K562 (cell line): Measurements from ENCODE around the gene LENG8. TPM values are rescaled to one million over a fixed set of nuclear protein-coding genes. Genes with fewer than 3 reads are reported as not detected.

Source experiments
- ATAC-seq: fragments of 200-7000 bp; cut with Tn5 transposase; 3 replicates; pipeline ENCODE4 v1.9.1; 2020; ENCODE audit warnings: moderate library complexity
- BruUV-seq: library from RNA; stranded (reverse); fragments of 400-500 nt; replicated peaks from 2 replicates; lab custom pipeline; 2021; lab: Mats Ljungman, UMichigan
- CTCF ChIA-PET: fragments of 300-600 bp; formaldehyde crosslinking; extraction: SDS; loops from one replicate; lab custom pipeline; 2021; ENCODE audit warnings: low intra/inter-chr PET ratio; lab: Yijun Ruan, JAX
- POLR2A ChIA-PET: fragments of 300-600, 350-650 bp; sonication (Branson Sonifier 250); formaldehyde crosslinking; extraction: SDS; loops from one replicate; lab custom pipeline; 2021; ENCODE audit warnings: antibody characterized with exemption, inconsistent platforms; lab: Yijun Ruan, JAX
- DNase-seq, 4 experiments: peaks; one replicate each; pipeline versions ENCODE4 v3.0.0 to v3.0.0-alpha.2; 2011 to 2018; ENCODE audit warnings: low spot score in 3 of 4, mixed read lengths in 3 of 4; ENCODE audit errors: extremely low read depth in 1 of 4
- FAIRE-seq: peaks from 2 replicates; lab custom pipeline; 2011; peaks lifted over from hg19 to GRCh38; lab: Jason Lieb, UNC
- H2AFZ ChIP-seq: 2 replicates; pipeline ENCODE4 v1.6.0; 2011; ENCODE audit warnings: low read depth, low read length, control low read depth, inconsistent platforms
- H3K27ac ChIP-seq: fragments of 200-600 bp; 3 replicates; pipeline ENCODE4 v1.8.0; 2011; ENCODE audit warnings: low read depth, mild to moderate bottlenecking, control low read depth, inconsistent platforms, low read length, moderate library complexity, mixed read lengths; ENCODE audit errors: extremely low read depth
- H3K27me3 ChIP-seq, 2 experiments: fragments of 300-600 bp in 1 of 2; 2 replicates in 1 of 2; 3 replicates in 1 of 2; pipeline versions ENCODE4 v1.6.0 to v1.8.0; 2011; ENCODE audit warnings: inconsistent platforms in 2 of 2, low read length in 2 of 2, mild to moderate bottlenecking in 1 of 2, mixed read lengths in 1 of 2, moderate library complexity in 1 of 2; ENCODE audit not compliant: control insufficient read depth in 2 of 2, insufficient read depth in 2 of 2
- H3K36me3 ChIP-seq: fragments of 300-600 bp; 3 replicates; pipeline ENCODE4 v1.8.0; 2011; ENCODE audit warnings: mild to moderate bottlenecking, low read length, inconsistent platforms; ENCODE audit not compliant: control insufficient read depth, insufficient read depth
- H3K4me1 ChIP-seq, 2 experiments: fragments of 200-600 bp in 1 of 2; replicated peaks in 1 of 2; 2 replicates in 1 of 2; 3 replicates in 1 of 2; pipeline versions ENCODE4 v1.5.1 to v1.8.0; 2011; ENCODE audit warnings: inconsistent platforms in 2 of 2, low read length in 2 of 2, mild to moderate bottlenecking in 1 of 2, mixed read lengths in 1 of 2, moderate library complexity in 1 of 2; ENCODE audit not compliant: control insufficient read depth in 2 of 2, insufficient read depth in 2 of 2
- H3K4me2 ChIP-seq: 2 replicates; pipeline ENCODE4 v1.6.1; 2011; ENCODE audit warnings: low read length, control low read depth, inconsistent platforms, mixed read lengths; ENCODE audit not compliant: insufficient read depth
- H3K4me3 ChIP-seq: fragments of 200-600 bp; sonication (generic), shearing (Covaris generic); 2 replicates; pipeline ENCODE4 v1.5.1; 2016; ENCODE audit warnings: control low read depth, inconsistent platforms
- H3K79me2 ChIP-seq: fragments of 200-600 bp; 3 replicates; pipeline ENCODE4 v1.8.0; 2011; ENCODE audit warnings: low read length, inconsistent platforms; ENCODE audit not compliant: control insufficient read depth, insufficient read depth
- H3K9ac ChIP-seq, 2 experiments: 2 replicates each; pipeline versions ENCODE4 v1.6.0 to v1.6.1; 2011; ENCODE audit warnings: low read depth in 2 of 2, low read length in 2 of 2, control low read depth in 1 of 2, inconsistent platforms in 1 of 2, mild to moderate bottlenecking in 1 of 2, mixed read lengths in 1 of 2; ENCODE audit not compliant: insufficient read depth in 1 of 2
- H3K9me1 ChIP-seq: one replicate; pipeline ENCODE4 v1.6.0; 2011; ENCODE audit warnings: inconsistent platforms, mild to moderate bottlenecking, low read length, moderate library complexity; ENCODE audit not compliant: control insufficient read depth, insufficient read depth
- H3K9me3 ChIP-seq: replicated peaks from 2 replicates; pipeline ENCODE4 v1.5.1; 2011; ENCODE audit warnings: low read depth, low read length, inconsistent platforms; ENCODE audit not compliant: control insufficient read depth, insufficient read depth
- H4K20me1 ChIP-seq: replicated peaks from 2 replicates; pipeline ENCODE4 v1.6.1; 2011; ENCODE audit warnings: low read length, inconsistent platforms, mixed read lengths; ENCODE audit not compliant: control insufficient read depth, insufficient read depth
- PBX2 ChIP-seq, 2 experiments: IDR thresholded peaks in 1 of 2; conservative IDR thresholded peaks in 1 of 2; 2 replicates each; pipeline ENCODE4 v1.6.1; 2016; ENCODE audit warnings: low read depth in 2 of 2, mild to moderate bottlenecking in 1 of 2, missing compliant biosample characterization in 1 of 2, missing genetic modification characterization in 1 of 2, moderate library complexity in 1 of 2
- VEZF1 ChIP-seq: fragments of 200-800 bp; sonication (Bioruptor generic); IDR thresholded peaks from 2 replicates; pipeline ENCODE4 v1.6.1; 2017; ENCODE audit warnings: missing genetic modification characterization, missing compliant biosample characterization
- WGBS: fragments of 100-300 bp; shearing (Covaris generic); methylation state at CpG from one replicate; pipeline ENCODE4 v1.1.6; 2016; ENCODE audit warnings: low coverage, mixed read lengths; ENCODE audit not compliant: insufficient coverage; ENCODE audit errors: missing lambda C conversion rate; 5-methylcytosine and 5-hydroxymethylcytosine counted together
- in situ Hi-C: fragments of 300-500 bp; cut with MboI; formaldehyde crosslinking; loops from 4 replicates; pipeline ENCODE4 v1.15.0; 2018; ENCODE audit warnings: inconsistent platforms, mixed read lengths
- intact Hi-C: fragments of 100-400 bp; cut with micrococcal nuclease; formaldehyde crosslinking; loops from 2 replicates; pipeline ENCODE4 v1.14.2; 2022
- polyA plus RNA-seq, 8 experiments: library from polyadenylated mRNA; depleted of rRNA in 4 of 8; stranded (reverse) in 5 of 8; unstranded in 3 of 8; fragments of >200 nt; fragmentation: Nextera tagmentation in 2 of 8; fragmentation: Illumina TruSeq in 1 of 8; extraction: Ambion mirVana in 2 of 8; extraction: Trizol in 1 of 8; gene quantifications; 2 replicates each; pipeline versions ENCODE4 v1.2.1 to v1.2.3, GENCODE V29; 2011 to 2014; ENCODE audit warnings: inconsistent platforms in 1 of 8, missing spikeins in 1 of 8
- total RNA-seq, 7 experiments: library from RNA; depleted of rRNA in 6 of 7; stranded (reverse); fragments of >200 nt in 6 of 7; fragmentation: Illumina TruSeq in 2 of 7; extraction: Trizol in 2 of 7; gene quantifications; 2 replicates each; pipeline versions ENCODE4 v1.2.1 to v1.2.3, GENCODE V29; 2011 to 2021; ENCODE audit warnings: low replicate concordance in 1 of 7
- TF ChIP-seq, protein P1 (sequence below), 3 experiments: IDR thresholded peaks in 2 of 3; conservative IDR thresholded peaks in 1 of 3; 2 replicates each; pipeline ENCODE4 v1.5.1; 2011 to 2012; ENCODE audit warnings: low read length in 3 of 3, mild to moderate bottlenecking in 3 of 3, control low read depth in 2 of 3, improper control_type of control experiment in 1 of 3, inconsistent platforms in 1 of 3, low read depth in 1 of 3, mixed read lengths in 1 of 3, moderate library complexity in 1 of 3; ENCODE audit not compliant: insufficient read depth in 2 of 3
- TF ChIP-seq, protein P2 (sequence below): fragments of 450-650 bp; IDR thresholded peaks from 2 replicates; pipeline ENCODE4 v1.6.1; 2016; ENCODE audit warnings: missing biosample characterization, missing genetic modification characterization

LENG8 gene
- total and polyA plus RNA-seq, 9 of the 15 experiments (the other 6 are each of a cell fraction or from before 2014, with no cell fraction given), result 0.74 to 146 (median 28.1) TPM

- Histone ChIP-seq H3K4me2 (no peak within 1 kb of the TSS), H4K20me1 (peaks cover 5% of the 10 kb centered on the region; the same call in 1 of the 2 replicates), H3K4me3 (no peak within 1 kb of the TSS), H2AFZ (no peak within 1 kb of the TSS), H3K79me2 (no peaks in the 10 kb centered on the region), H3K9me3 (no peaks in the 10 kb centered on the region), H3K36me3 (no peaks in the 10 kb centered on the region), H3K27ac (no peak within 1 kb of the TSS), H3K9me1 (no peaks in the 10 kb centered on the region), H3K27me3 (peaks cover 8 to 12% of the 10 kb centered on the region in 2 experiments), H3K4me1 (peaks cover 0 to 28% of the 10 kb centered on the region in 2 experiments; a peak in 3 of 5 replicates), H3K9ac (peak within 1 kb of the TSS in 1 of 2 experiments; percentile 35; a peak in 1 of 4 replicates)
- ChIA-PET CTCF (interaction anchor here (0.6 kb wide), 1 partner anchor 28 kb away, joined by 4 read pairs; no protein-coding TSS in a partner anchor), POLR2A (no interaction called here)
- in situ Hi-C loops (no loop called here), intact Hi-C loops (no loop called here)
- TF ChIP-seq VEZF1 (CRISPR knock-in tag) (peak; percentile 25; the same call in 1 of the 2 replicates), PBX2 (CRISPR knock-in tag; IDR thresholded peaks at IDR 0.05; ENCODE audit: low read depth) (no peak), PBX2 (tag; conservative IDR thresholded peaks at IDR 0.05; ENCODE audit: low read depth) (no peak)
- TF ChIP-seq, protein P1, sequence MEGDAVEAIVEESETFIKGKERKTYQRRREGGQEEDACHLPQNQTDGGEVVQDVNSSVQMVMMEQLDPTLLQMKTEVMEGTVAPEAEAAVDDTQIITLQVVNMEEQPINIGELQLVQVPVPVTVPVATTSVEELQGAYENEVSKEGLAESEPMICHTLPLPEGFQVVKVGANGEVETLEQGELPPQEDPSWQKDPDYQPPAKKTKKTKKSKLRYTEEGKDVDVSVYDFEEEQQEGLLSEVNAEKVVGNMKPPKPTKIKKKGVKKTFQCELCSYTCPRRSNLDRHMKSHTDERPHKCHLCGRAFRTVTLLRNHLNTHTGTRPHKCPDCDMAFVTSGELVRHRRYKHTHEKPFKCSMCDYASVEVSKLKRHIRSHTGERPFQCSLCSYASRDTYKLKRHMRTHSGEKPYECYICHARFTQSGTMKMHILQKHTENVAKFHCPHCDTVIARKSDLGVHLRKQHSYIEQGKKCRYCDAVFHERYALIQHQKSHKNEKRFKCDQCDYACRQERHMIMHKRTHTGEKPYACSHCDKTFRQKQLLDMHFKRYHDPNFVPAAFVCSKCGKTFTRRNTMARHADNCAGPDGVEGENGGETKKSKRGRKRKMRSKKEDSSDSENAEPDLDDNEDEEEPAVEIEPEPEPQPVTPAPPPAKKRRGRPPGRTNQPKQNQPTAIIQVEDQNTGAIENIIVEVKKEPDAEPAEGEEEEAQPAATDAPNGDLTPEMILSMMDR (IDR thresholded peaks at IDR 0.05 in 2 of 3, conservative IDR thresholded peaks at IDR 0.05 in 1 of 3; ENCODE audit: insufficient read depth in 2 of 3, low read depth in 1 of 3, low read length in 3 of 3), result peak in 2 of 3 experiments; percentile 16 to 43; a peak in 2 of 6 replicates
- TF ChIP-seq, protein P2, sequence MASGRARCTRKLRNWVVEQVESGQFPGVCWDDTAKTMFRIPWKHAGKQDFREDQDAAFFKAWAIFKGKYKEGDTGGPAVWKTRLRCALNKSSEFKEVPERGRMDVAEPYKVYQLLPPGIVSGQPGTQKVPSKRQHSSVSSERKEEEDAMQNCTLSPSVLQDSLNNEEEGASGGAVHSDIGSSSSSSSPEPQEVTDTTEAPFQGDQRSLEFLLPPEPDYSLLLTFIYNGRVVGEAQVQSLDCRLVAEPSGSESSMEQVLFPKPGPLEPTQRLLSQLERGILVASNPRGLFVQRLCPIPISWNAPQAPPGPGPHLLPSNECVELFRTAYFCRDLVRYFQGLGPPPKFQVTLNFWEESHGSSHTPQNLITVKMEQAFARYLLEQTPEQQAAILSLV, result no peak
- BruUV-seq, result no TSS peak
- WGBS, result 15% methylated on average over 26 of the region's 68 CpGs
- ATAC-seq (peak; percentile 83), DNase-seq (peak in 3 of 4 experiments; percentile 69 to 85 (median 85)), FAIRE-seq (no peak)
These were observed 33.6 kb upstream of the LENG8 start, which contains the start of gene TTYH1 for GRCh38 chr19:54415208-54415900. TTYH1 (plus strand) TSS chr19:54415464; CDS start chr19:54415553, 89 bp downstream.
